Spleen (tissue), 11 donors: ENCODE results near the gene SCFD2. TPM values are rescaled to one million over a fixed set of nuclear protein-coding genes. Genes with fewer than 3 reads are reported as not detected.

ENCODE experiments used
- DNase-seq: peaks from one replicate; pipeline ENCODE4 v3.0.0-alpha.2; 2020
- H3K27ac ChIP-seq, 8 donors: fragments of 200-600 bp; sonication (generic) in 7 of 8; 1 replicate in 4 of 8; 2 replicates in 4 of 8; pipeline versions ENCODE4 v1.5.0 to v1.8.0; 2016 to 2021; ENCODE audit warnings: inconsistent platforms in 4 of 8, mild to moderate bottlenecking in 4 of 8, moderate library complexity in 1 of 8
- H3K27me3 ChIP-seq, 7 donors: fragments of 200-600 bp; sonication (generic) in 6 of 7; replicated peaks in 1 of 7; 1 replicate in 4 of 7; 2 replicates in 3 of 7; pipeline versions ENCODE4 v1.5.0 to v1.8.0; 2016 to 2021; ENCODE audit warnings: inconsistent platforms in 3 of 7, mild to moderate bottlenecking in 1 of 7
- H3K36me3 ChIP-seq, 6 donors: fragments of 200-600 bp; sonication (generic) in 5 of 6; 1 replicate in 4 of 6; 2 replicates in 2 of 6; pipeline versions ENCODE4 v1.5.0 to v1.8.0; 2016 to 2021; ENCODE audit warnings: inconsistent platforms in 2 of 6
- H3K4me1 ChIP-seq, 6 donors: fragments of 200-600 bp; sonication (generic) in 5 of 6; 1 replicate in 3 of 6; 2 replicates in 3 of 6; pipeline versions ENCODE4 v1.5.0 to v1.8.0; 2016 to 2021; ENCODE audit warnings: inconsistent platforms in 3 of 6
- H3K4me3 ChIP-seq, 8 donors: fragments of 200-600 bp; sonication (generic) in 7 of 8; 1 replicate in 4 of 8; 2 replicates in 4 of 8; pipeline versions ENCODE4 v1.5.0 to v1.8.0; 2016 to 2021; ENCODE audit warnings: inconsistent platforms in 4 of 8, mild to moderate bottlenecking in 4 of 8, moderate library complexity in 2 of 8
- H3K9me3 ChIP-seq, 8 donors: fragments of 200-600 bp; sonication (generic) in 7 of 8; 1 replicate in 4 of 8; 2 replicates in 4 of 8; pipeline versions ENCODE4 v1.5.0 to v1.8.0; 2016 to 2021; ENCODE audit warnings: inconsistent platforms in 4 of 8
- CTCF ChIP-seq, 11 experiments: fragments of 200-600 bp in 7 of 11; fragments of 450-650 bp in 4 of 11; sonication (generic) in 4 of 11; IDR thresholded peaks in 8 of 11; conservative IDR thresholded peaks in 3 of 11; 1 replicate in 7 of 11; 2 replicates in 4 of 11; pipeline versions ENCODE4 v1.4.0 to v1.8.0; 2016 to 2021; ENCODE audit warnings: antibody characterized with exemption in 11 of 11, inconsistent platforms in 4 of 11, mild to moderate bottlenecking in 1 of 11
- POLR2A ChIP-seq, 3 donors: fragments of 450-650 bp; IDR thresholded peaks; one replicate each; pipeline ENCODE4 v1.5.1; 2017; ENCODE audit warnings: antibody characterized with exemption in 3 of 3, mild to moderate bottlenecking in 1 of 3
- POLR2AphosphoS5 ChIP-seq, 3 donors: sonication (generic); formaldehyde crosslinking; IDR thresholded peaks; one replicate each; pipeline ENCODE4 v1.5.1; 2017; ENCODE audit warnings: antibody characterized with exemption in 3 of 3
- WGBS, 5 donors: extraction: QIAGEN DNeasy Blood & Tissue Kit in 3 of 5; methylation state at CpG; one replicate each; pipeline versions ENCODE4 v1.1.5 to v1.1.7; 2013 to 2018; 5-methylcytosine and 5-hydroxymethylcytosine counted together
- intact Hi-C: fragments of 100-400 bp; cut with DNase I; formaldehyde crosslinking; loops from one replicate; pipeline ENCODE4 v1.15.0; 2023; ENCODE audit warnings: low total_unique reads
- polyA plus RNA-seq, 3 donors: library from polyadenylated mRNA; stranded (reverse); fragments of 200-250 nt; gene quantifications; one replicate each; pipeline ENCODE4 v1.2.1, GENCODE V29; 2013
- total RNA-seq, 7 donors: library from RNA; depleted of rRNA in 3 of 7; stranded (reverse); fragments of >200 nt in 3 of 7; fragmentation: NEBNext Ultra II Directional in 4 of 7; extraction: Animal tissue kit (Norgen Biotek cat#: 25700) in 4 of 7; gene quantifications; one replicate each; pipeline versions ENCODE4 v1.1.0 to v1.2.1, GENCODE V29; 2016 to 2021
- donor health status: healthy with polysubstance abuse.
- donor health status: DM: no; HTN: no; CAD: no; lungs with moderate emphysema.
- donor health status: DM: no; HTN: no; CAD: no.
- donor health status: Bipolar disorder and iron deficiency.
- donor health status: healthy.
- donor health status: DM: no; HTN: no; CAD: no.
- donor health status: DM: yes; HTN: yes; CAD: no.

Gene SCFD2
- total and polyA plus RNA-seq, 10 donors = 3.6 to 42.1 (median 21.1) TPM

DNA sequence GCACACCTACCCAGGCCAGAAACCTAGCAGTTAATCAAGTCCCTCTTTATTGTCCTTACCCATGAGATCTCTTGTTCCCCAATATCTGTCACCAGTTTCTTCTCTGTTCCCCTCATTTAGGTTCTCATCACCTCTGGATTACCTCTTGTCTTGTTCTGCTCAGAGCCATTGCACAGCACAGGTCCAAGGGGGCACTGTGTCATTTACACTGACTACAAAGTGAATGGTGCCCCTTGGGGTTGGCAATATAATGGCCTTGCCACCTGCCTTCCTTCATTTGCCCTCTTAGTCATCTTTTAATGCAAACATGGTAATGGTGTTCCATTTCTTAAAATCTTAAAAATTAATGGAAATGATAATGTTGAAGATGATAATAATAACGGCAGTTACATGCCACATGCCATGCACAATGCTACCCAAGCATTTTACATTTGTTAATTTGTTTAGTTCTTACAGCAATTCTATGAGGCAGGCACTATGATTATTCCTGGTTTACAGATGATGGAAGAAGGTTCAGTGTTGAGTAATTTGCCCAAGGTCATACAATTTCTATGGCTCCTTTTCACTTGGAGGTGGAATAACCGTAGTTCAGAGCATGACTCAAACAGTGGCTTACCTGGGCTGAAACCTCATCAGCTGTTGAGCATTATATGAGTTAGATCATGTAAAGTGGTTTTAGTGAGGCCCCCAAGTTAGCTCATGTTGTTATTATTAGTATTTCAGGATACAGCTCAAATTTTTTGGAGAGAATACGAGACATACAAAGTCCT is 385.9 kb downstream of the SCFD2 start:
- Histone ChIP-seq H3K4me1 (peaks cover 5 to 36% (median 24%) of the 10 kb centered on the region in 6 donors), H3K36me3 (no peaks in the 10 kb centered on the region), H3K9me3 (peaks cover 0 to 8% (median 2%) of the 10 kb centered on the region in 8 donors), H3K27me3 (no peaks in the 10 kb centered on the region), H3K27ac (no peak overlapping the region), H3K4me3 (no peak overlapping the region)
- DNase-seq = no peak
- 91 to 98% (median 97%) methylated on average over 3 of the region's 3 CpGs for WGBS, 5 donors
- TF ChIP-seq CTCF (IDR thresholded peaks at IDR 0.05 in 8 of 11, conservative IDR thresholded peaks at IDR 0.05 in 3 of 11) (no peak), POLR2A (IDR thresholded peaks at IDR 0.05) (no peak), POLR2AphosphoS5 (IDR thresholded peaks at IDR 0.05) (no peak)
- intact Hi-C loops = loop anchor here (5.0 kb wide), 2 partner anchors 433 to 603 kb away; no protein-coding TSS in a partner anchor

- Histone ChIP-seq H3K4me3 (no peak overlapping the region), H3K27ac (no peak overlapping the region), H3K36me3 (no peaks in the 10 kb centered on the region), H3K9me3 (peaks cover 0 to 9% (median 2%) of the 10 kb centered on the region in 8 donors), H3K27me3 (no peaks in the 10 kb centered on the region), H3K4me1 (peaks cover 5 to 35% (median 23%) of the 10 kb centered on the region in 6 donors)
- DNase-seq = no peak
- TF ChIP-seq POLR2A (IDR thresholded peaks at IDR 0.05) = no peak
- no peak for TF ChIP-seq POLR2AphosphoS5 (IDR thresholded peaks at IDR 0.05)
- TF ChIP-seq CTCF (IDR thresholded peaks at IDR 0.05 in 8 of 11, conservative IDR thresholded peaks at IDR 0.05 in 3 of 11) = no peak
- intact Hi-C loops = loop anchor here (5.0 kb wide), 1 partner anchor 602 kb away; no protein-coding TSS in a partner anchor
- 88 to 97% (median 92%) methylated on average over 1 of the region's 1 CpG for WGBS, 5 donors
Measured at GRCh38 chr4:52979020-52979419, 386.8 kb downstream of the SCFD2 start.

DNA sequence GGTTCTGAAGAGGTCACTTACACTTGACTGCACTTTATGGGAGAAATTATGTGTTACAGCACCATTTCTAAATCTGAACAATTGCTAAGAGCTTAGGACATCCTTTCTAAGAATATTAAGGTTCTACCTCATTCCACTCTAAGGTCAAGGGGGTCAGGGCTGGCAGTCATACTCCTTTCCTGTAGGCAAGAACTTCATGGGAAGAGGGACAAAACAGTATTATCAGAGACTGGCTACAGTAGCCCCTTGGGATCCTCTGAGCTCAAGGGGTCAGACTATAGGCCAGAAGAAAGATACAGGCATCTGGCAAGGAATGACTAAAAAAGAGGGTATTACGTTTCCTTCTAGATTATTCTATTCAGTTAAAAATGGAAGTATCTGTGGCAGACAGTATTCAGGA is 388.6 kb downstream of the SCFD2 start:
- no peak overlapping the region for H3K27ac ChIP-seq
- no peak for DNase-seq
- peaks cover 0 to 18% (median 10%) of the 10 kb centered on the region in 6 donors for H3K4me1 ChIP-seq
- H3K36me3 ChIP-seq = no peaks in the 10 kb centered on the region
- no peaks in the 10 kb centered on the region for H3K27me3 ChIP-seq
- intact Hi-C loops = loop anchor here (5.0 kb wide), 1 partner anchor 600 kb away; no protein-coding TSS in a partner anchor
- WGBS, 5 donors = 60 to 85% (median 75%) methylated on average over 1 of the region's 1 CpG
- TF ChIP-seq POLR2AphosphoS5 (IDR thresholded peaks at IDR 0.05) = no peak
- TF ChIP-seq CTCF (IDR thresholded peaks at IDR 0.05 in 8 of 11, conservative IDR thresholded peaks at IDR 0.05 in 3 of 11) = no peak
- TF ChIP-seq POLR2A (IDR thresholded peaks at IDR 0.05) = no peak
- H3K9me3 ChIP-seq = peaks cover 0 to 9% (median 2%) of the 10 kb centered on the region in 8 donors
- no peak overlapping the region for H3K4me3 ChIP-seq

DNA sequence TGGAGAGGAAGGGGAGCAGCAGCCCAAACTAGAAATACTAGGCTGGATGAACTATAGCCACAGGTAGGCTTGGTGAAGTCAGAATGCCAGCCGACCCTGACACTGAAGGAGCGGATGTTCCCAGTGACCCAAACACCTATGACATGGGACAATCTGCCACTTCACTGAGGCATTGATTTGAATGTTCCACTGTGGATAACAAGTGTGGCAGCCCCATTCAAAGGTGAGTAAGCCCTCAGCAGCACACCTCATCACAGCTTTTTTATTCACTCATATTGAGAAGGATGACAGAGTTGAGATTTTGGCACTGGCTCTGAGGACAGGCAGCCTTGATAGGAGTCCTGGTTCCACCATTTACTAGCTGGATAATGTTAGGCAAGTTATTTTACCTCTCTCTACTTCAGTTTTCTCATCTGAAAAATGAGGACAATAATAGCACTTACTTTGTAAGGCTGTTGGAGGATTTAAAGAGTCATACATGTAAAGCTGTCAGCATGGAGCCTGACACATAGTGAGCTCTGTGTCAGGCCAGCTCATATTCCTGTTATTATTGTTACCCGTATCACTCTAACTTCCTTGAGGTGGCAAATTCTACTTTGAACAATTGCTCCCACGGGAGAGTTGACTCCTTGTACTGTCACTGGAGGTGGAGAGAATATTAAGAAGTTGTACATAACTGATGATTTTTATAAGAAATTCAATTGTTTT is 389.2 kb downstream of the SCFD2 start:
- peaks cover 0 to 12% (median 6%) of the 10 kb centered on the region in 6 donors for H3K4me1 ChIP-seq
- DNase-seq = no peak
- H3K27ac ChIP-seq = no peak overlapping the region
- intact Hi-C loops = loop anchor here (5.0 kb wide), 1 partner anchor 599 kb away; no protein-coding TSS in a partner anchor
- WGBS, 5 donors = 77 to 87% (median 82%) methylated on average over 4 of the region's 4 CpGs
- no peaks in the 10 kb centered on the region for H3K27me3 ChIP-seq
- H3K36me3 ChIP-seq = no peaks in the 10 kb centered on the region
- H3K9me3 ChIP-seq = peaks cover 0 to 9% (median 2%) of the 10 kb centered on the region in 8 donors
- TF ChIP-seq POLR2A (IDR thresholded peaks at IDR 0.05) (no peak), POLR2AphosphoS5 (IDR thresholded peaks at IDR 0.05) (no peak), CTCF (IDR thresholded peaks at IDR 0.05 in 8 of 11, conservative IDR thresholded peaks at IDR 0.05 in 3 of 11) (no peak)
- H3K4me3 ChIP-seq = no peak overlapping the region
